Neural cell (in vitro differentiated cells): ENCODE measurements around the gene C17orf113. TPM values are rescaled to one million over a fixed set of nuclear protein-coding genes. Genes with fewer than 3 reads are reported as not detected.

Experiments
- H2AFZ ChIP-seq: fragments of 200-600, 300-800 bp; sonication (generic), shearing (Covaris generic); 2 replicates; pipeline ENCODE4 v1.6.0; 2014; ENCODE audit warnings: low read depth, mild to moderate bottlenecking, antibody characterized with exemption, low read length, moderate library complexity
- H3F3A ChIP-seq: fragments of 200-600 bp; shearing (Covaris generic); 2 replicates; pipeline ENCODE4 v1.6.1; 2016; ENCODE audit warnings: mild to moderate bottlenecking, moderate library complexity, mixed read lengths, antibody characterized with exemption, low read length; ENCODE audit not compliant: insufficient read depth, poor library complexity, severe bottlenecking
- H3K27ac ChIP-seq: fragments of 200-600, 300-800 bp; sonication (generic), shearing (Covaris generic); 2 replicates; pipeline ENCODE4 v1.5.1; 2014; ENCODE audit warnings: mild to moderate bottlenecking, low read length, moderate library complexity
- H3K27me3 ChIP-seq: fragments of 300-800, 200-600 bp; sonication (generic), shearing (Covaris generic); 2 replicates; pipeline ENCODE4 v1.6.0; 2014; ENCODE audit warnings: mild to moderate bottlenecking, low read depth, low read length, moderate library complexity; ENCODE audit not compliant: insufficient read depth
- H3K36me3 ChIP-seq: fragments of 300-800, 200-600 bp; sonication (generic), shearing (Covaris generic); 2 replicates; pipeline ENCODE4 v1.5.1; 2014; ENCODE audit warnings: mild to moderate bottlenecking, antibody characterized with exemption, low read length, moderate library complexity; ENCODE audit not compliant: insufficient read depth
- H3K4me2 ChIP-seq: fragments of 300-800, 200-600 bp; sonication (generic), shearing (Covaris generic); 2 replicates; pipeline ENCODE4 v1.6.0; 2014; ENCODE audit warnings: mild to moderate bottlenecking, low read length
- H3K4me3 ChIP-seq: fragments of 300-800, 200-600 bp; sonication (generic), shearing (Covaris generic); 2 replicates; pipeline ENCODE4 v1.5.1; 2014; ENCODE audit warnings: mild to moderate bottlenecking, low read length, moderate library complexity
- H3K79me2 ChIP-seq: fragments of 200-600 bp; shearing (Covaris generic); replicated peaks from 2 replicates; pipeline ENCODE4 v1.6.0; 2014; ENCODE audit warnings: mild to moderate bottlenecking, low read length, moderate library complexity; ENCODE audit not compliant: insufficient read depth
- H3K9ac ChIP-seq: fragments of 300-800, 200-600 bp; sonication (generic), shearing (Covaris generic); 2 replicates; pipeline ENCODE4 v1.6.1; 2016; ENCODE audit warnings: mild to moderate bottlenecking, low read length, mixed read lengths
- H3K9me2 ChIP-seq: fragments of 200-600 bp; shearing (Covaris generic); 2 replicates; pipeline ENCODE4 v1.6.1; 2016; ENCODE audit warnings: mild to moderate bottlenecking, low read length, mixed read lengths; ENCODE audit not compliant: insufficient read depth
- H3K9me3 ChIP-seq: fragments of 200-600, 300-800 bp; sonication (generic), shearing (Covaris generic); 2 replicates; pipeline ENCODE4 v1.6.1; 2016; ENCODE audit warnings: mild to moderate bottlenecking, mixed run types, low read length, moderate library complexity, mixed read lengths
- H4K20me1 ChIP-seq: fragments of 200-600 bp; shearing (Covaris generic); 2 replicates; pipeline ENCODE4 v1.6.1; 2016; ENCODE audit warnings: mild to moderate bottlenecking, mixed run types; ENCODE audit not compliant: insufficient read depth
- CTCF ChIP-seq: fragments of 450-650 bp; IDR thresholded peaks from 2 replicates; pipeline ENCODE4 v1.5.1; 2014; ENCODE audit warnings: antibody characterized with exemption, mild to moderate bottlenecking, moderate library complexity; ENCODE audit not compliant: poor library complexity, severe bottlenecking
- EP300 ChIP-seq: fragments of 450-650 bp; conservative IDR thresholded peaks from 2 replicates; pipeline ENCODE4 v1.6.1; 2014; ENCODE audit warnings: antibody characterized with exemption, mild to moderate bottlenecking, moderate library complexity; ENCODE audit not compliant: poor library complexity, severe bottlenecking
- EZH2 ChIP-seq: fragments of 200-600, 300-800 bp; shearing (Covaris generic), sonication (generic); IDR thresholded peaks from 2 replicates; pipeline ENCODE4 v1.6.1; 2014; ENCODE audit warnings: antibody characterized with exemption, low read length, borderline replicate concordance, mild to moderate bottlenecking; ENCODE audit not compliant: insufficient read depth, poor library complexity, severe bottlenecking
- MXI1 ChIP-seq: fragments of 450-650 bp; conservative IDR thresholded peaks from 2 replicates; pipeline ENCODE4 v1.6.1; 2014; ENCODE audit warnings: antibody characterized with exemption, mild to moderate bottlenecking; ENCODE audit not compliant: poor library complexity, severe bottlenecking
- POLR2AphosphoS5 ChIP-seq: IDR thresholded peaks from 2 replicates; pipeline ENCODE4 v1.6.1; 2012
- RAD21 ChIP-seq: fragments of 450-650 bp; conservative IDR thresholded peaks from 2 replicates; pipeline ENCODE4 v1.6.1; 2014; ENCODE audit warnings: antibody characterized with exemption, mild to moderate bottlenecking, moderate library complexity
- SMC3 ChIP-seq: fragments of 450-650 bp; conservative IDR thresholded peaks from 2 replicates; pipeline ENCODE4 v1.6.1; 2014; ENCODE audit warnings: antibody characterized with exemption, mild to moderate bottlenecking, moderate library complexity; ENCODE audit not compliant: poor library complexity
- TAF1 ChIP-seq: IDR thresholded peaks from 2 replicates; pipeline ENCODE4 v1.6.1; 2012; ENCODE audit warnings: low read depth
- polyA plus RNA-seq: library from polyadenylated mRNA; depleted of rRNA; stranded (reverse); fragments of >200 nt; gene quantifications from 2 replicates; pipeline ENCODE4 v1.2.3, GENCODE V29; 2014
- TF ChIP-seq, protein P1 (sequence below): IDR thresholded peaks from 2 replicates; pipeline ENCODE4 v1.6.1; 2012; ENCODE audit warnings: borderline replicate concordance

The C17orf113 gene
- polyA plus RNA-seq, 1 donor from 2014 or later = 5.2 TPM

DNA sequence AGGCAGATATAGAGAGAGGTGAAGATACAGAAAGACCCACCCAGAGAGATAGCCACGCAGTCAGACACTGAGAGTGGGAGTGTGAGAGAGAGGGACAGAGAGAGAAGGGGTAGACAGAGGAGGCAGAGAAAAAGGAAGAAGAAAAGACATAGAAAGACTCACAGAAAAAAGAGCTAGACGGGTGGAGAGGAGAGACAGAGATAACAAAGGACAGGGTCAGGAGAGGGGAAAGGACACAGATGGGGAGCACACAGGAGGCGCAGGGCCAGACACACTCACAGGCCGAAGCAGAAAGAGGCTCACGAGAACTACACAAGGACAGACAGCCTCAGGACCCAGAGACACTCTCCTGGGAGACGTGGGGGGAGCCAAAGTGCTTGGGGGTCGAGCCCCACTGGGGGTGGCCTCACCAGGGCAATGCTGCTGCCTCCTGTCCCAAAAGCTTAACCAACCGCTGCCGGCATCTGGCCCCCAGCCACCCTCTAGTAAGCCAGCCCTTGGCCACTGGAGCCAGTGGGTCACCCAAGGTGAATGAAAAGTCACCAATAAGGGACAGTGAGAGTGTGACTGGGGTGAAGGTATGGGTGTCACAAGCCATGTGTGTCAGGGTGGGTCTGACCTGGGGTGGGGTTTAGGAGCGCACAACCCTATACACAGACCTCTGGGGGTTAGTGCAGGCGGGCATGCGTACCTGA, 44.1 kb upstream of the C17orf113 start:
- H3K36me3 ChIP-seq = no peaks in the 10 kb centered on the region
- no peak overlapping the region for H3K4me3 ChIP-seq
- H3K9me3 ChIP-seq = no peaks in the 10 kb centered on the region
- peaks cover 18% of the 10 kb centered on the region for H3K27me3 ChIP-seq
- H2AFZ ChIP-seq = no peak overlapping the region
- H3K79me2 ChIP-seq = no peaks in the 10 kb centered on the region
- TF ChIP-seq CTCF = no peak
- no peak for TF ChIP-seq TAF1
- TF ChIP-seq SMC3 = no peak
- TF ChIP-seq EZH2 = no peak
- TF ChIP-seq MXI1 = no peak
- no peaks in the 10 kb centered on the region for H3K9me2 ChIP-seq
- H3K4me2 ChIP-seq = no peak overlapping the region
- H3K9ac ChIP-seq = no peak overlapping the region
- H4K20me1 ChIP-seq = no peaks in the 10 kb centered on the region
- no peaks in the 10 kb centered on the region for H3F3A ChIP-seq
- H3K27ac ChIP-seq = no peak overlapping the region

DNA sequence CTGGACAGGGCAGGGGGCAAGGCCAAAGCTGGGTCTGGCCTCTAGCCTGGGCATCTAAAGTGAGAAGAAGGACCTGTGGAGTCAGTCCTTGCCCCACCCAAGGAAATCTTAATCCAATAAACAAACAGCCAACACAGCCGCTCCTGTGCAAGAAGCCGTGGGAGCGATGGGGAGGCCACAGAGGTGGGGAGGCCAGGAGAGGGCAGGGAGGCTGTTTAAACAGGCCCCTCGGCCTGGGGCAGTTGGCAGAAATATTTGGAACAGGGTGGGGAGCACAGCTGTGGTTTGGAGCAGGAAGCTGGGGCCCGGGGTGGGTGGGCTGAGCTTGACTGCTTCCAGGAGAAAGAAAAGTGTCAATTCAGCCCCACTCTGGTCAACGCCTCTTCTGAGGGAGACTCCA, 42.5 kb upstream of the C17orf113 start:
- Histone ChIP-seq H3K9me3 (no peaks in the 10 kb centered on the region), H3K9me2 (no peaks in the 10 kb centered on the region), H3K36me3 (no peaks in the 10 kb centered on the region), H3K4me2 (no peak overlapping the region), H3K27ac (no peak overlapping the region), H3F3A (no peaks in the 10 kb centered on the region), H3K4me3 (no peak overlapping the region), H2AFZ (no peak overlapping the region), H3K27me3 (peaks cover 11% of the 10 kb centered on the region), H3K9ac (no peak overlapping the region), H3K79me2 (no peaks in the 10 kb centered on the region), H4K20me1 (no peaks in the 10 kb centered on the region)
- TF ChIP-seq TAF1 = no peak
- no peak for TF ChIP-seq RAD21
- TF ChIP-seq EZH2 = no peak
- no peak for TF ChIP-seq MXI1
- TF ChIP-seq SMC3 = no peak
- TF ChIP-seq, protein P1, sequence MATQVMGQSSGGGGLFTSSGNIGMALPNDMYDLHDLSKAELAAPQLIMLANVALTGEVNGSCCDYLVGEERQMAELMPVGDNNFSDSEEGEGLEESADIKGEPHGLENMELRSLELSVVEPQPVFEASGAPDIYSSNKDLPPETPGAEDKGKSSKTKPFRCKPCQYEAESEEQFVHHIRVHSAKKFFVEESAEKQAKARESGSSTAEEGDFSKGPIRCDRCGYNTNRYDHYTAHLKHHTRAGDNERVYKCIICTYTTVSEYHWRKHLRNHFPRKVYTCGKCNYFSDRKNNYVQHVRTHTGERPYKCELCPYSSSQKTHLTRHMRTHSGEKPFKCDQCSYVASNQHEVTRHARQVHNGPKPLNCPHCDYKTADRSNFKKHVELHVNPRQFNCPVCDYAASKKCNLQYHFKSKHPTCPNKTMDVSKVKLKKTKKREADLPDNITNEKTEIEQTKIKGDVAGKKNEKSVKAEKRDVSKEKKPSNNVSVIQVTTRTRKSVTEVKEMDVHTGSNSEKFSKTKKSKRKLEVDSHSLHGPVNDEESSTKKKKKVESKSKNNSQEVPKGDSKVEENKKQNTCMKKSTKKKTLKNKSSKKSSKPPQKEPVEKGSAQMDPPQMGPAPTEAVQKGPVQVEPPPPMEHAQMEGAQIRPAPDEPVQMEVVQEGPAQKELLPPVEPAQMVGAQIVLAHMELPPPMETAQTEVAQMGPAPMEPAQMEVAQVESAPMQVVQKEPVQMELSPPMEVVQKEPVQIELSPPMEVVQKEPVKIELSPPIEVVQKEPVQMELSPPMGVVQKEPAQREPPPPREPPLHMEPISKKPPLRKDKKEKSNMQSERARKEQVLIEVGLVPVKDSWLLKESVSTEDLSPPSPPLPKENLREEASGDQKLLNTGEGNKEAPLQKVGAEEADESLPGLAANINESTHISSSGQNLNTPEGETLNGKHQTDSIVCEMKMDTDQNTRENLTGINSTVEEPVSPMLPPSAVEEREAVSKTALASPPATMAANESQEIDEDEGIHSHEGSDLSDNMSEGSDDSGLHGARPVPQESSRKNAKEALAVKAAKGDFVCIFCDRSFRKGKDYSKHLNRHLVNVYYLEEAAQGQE = no peak
- no peak for TF ChIP-seq CTCF
- TF ChIP-seq EP300 = no peak
- TF ChIP-seq POLR2AphosphoS5 = no peak
